Measurements from ENCODE around the gene NACC2. TPM values are rescaled to one million over a fixed set of nuclear protein-coding genes. Genes with fewer than 3 reads are reported as not detected.
A peak's percentile ranks its signal among the peaks of the same experiment; 100 is the strongest.

Gene NACC2
- total RNA-seq, 1 donor from 2014 or later: 30.8 TPM

DNA sequence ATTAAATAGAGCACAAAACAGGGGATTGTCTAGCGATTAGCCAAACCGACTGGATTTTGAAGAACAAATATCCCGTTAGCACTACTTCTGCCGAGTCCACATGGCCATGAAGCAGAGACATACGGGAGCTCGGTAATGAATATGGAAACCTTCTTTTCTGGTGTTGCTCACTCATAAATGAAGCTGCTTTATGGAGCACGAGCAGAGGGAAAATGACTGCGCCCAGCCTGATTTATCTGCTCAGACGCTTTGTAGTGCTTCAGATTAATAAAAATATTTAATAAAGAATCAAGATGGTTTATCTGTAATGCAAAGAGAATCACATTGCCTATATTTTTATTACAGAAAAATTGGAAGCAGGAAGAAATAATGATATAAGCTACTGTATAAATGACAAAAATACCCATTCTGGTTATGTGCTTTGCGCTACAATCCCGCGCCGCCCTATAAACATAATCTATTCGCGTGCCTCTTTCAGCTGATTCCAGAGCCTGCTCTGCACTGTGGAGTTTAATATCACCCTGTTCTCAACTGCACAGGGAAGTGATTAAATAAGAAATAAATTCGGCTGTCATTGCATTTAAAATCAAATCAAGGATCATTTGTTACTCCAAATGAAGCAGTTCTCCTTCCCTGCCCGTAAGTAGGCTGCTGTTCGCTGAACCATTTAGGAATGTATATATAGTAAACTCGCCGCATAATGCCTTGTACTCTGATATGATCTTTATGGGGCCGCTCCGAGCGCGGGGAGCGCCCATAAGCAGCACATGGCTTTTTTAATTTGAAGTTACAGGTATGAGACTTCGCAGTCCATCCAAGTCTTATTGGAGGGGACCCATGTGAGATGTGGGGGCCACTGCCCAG, 111.6 kb downstream of the NACC2 start:
- no peak for ATAC-seq (ENCODE audit: poor library complexity)
- intact Hi-C loops (cut with DNase I): no loop called here
- no peak for DNase-seq

GRCh38 chr9:135982499-135983207, 112.4 kb downstream of the NACC2 start:
- no peak for ATAC-seq (ENCODE audit: poor library complexity)
- intact Hi-C loops (cut with DNase I): no loop called here
- DNase-seq: no peak

DNA sequence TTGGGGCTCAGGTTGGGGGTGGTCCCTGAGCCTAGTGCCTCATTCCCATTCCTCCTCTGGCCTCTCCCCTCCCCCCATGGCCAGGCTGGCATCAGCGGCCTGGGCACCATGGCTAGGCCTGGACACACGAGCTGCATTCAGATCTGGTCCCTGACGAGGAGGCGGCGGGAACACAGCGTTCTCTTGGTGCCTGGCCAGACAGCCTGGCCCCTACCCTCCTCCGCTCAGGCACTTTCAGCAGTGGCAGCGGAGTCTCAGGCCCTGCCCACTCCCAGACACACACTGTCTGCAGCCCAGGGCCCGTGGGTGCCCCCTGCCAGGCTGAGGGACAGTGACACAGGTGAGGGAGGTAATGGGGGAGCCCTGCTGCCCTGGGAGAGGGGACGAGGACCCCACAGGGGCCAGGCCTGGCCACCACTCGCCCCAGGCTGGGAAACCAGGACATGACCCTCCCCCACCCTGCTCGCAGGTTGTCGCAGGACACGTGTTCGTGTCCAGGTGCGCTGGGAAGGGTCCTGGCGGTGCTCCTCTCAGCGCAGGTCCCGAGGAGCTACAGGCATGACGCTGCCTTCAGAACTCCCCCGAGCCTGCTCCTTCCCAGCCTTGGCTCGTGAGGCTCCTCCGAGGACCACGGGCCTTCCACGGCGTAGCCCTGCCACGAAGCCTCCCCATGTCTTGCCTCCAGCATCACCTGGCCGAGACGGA, 114.0 kb downstream of the NACC2 start:
- DNase-seq (peak; percentile 68), ATAC-seq (ENCODE audit: poor library complexity) (peak; percentile 84)
- intact Hi-C loops (cut with DNase I): no loop called here

GRCh38 chr9:135979547-135980166, 115.4 kb downstream of the NACC2 start:
- no peak for ATAC-seq (ENCODE audit: poor library complexity)
- peak; percentile 42 for DNase-seq
- intact Hi-C loops (cut with DNase I): no loop called here

- ATAC-seq (ENCODE audit: poor library complexity) (peak; percentile 36), DNase-seq (peak; percentile 50)
- intact Hi-C loops (cut with DNase I): no loop called here
Measured at GRCh38 chr9:135978642-135979546, 116.2 kb downstream of the NACC2 start.

- ATAC-seq (ENCODE audit: poor library complexity) (no peak), DNase-seq (no peak)
- intact Hi-C loops (cut with DNase I): no loop called here
Measured at GRCh38 chr9:135976944-135977343, 118.1 kb downstream of the NACC2 start.

DNA sequence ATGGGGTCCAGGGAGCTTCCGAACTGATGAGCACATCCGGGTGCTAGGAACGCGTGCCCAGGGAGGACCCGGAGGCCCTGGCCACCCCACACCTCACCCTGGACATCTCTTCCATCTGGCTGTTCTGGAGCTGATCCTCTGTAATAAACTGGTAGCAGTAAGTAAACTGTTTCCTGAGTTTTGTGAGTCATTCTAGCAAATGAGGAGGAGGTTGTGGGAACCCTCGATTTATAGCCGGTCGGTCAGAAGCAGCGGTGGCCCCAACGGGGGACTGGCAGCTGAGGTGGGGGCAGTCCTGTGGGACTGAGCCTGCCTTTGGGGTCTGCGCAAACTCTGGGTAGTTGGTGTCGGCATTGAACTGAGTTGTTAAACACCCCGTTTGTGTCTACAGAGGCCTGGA, 118.6 kb downstream of the NACC2 start:
- intact Hi-C loops (cut with DNase I): no loop called here

DNA sequence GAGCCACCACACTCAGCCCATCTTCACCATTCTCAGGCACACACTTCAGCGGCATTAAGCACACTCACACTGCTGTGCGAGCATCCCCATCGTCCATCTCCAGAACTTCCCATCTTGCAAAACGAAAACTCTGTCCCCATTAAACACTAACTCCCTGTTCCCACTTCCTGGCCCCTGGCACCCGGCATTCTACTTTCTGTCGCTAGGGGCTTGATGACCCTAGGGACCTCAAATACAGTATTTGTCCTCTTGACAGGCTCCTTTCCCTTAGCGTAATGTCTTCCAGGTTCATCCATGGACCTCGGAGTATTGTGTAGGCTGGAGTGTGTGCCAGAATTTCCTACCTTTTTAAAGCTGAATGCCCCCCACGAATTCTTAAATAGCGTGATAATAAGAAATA, 119.3 kb downstream of the NACC2 start:
- intact Hi-C loops (cut with DNase I): no loop called here
- DNase-seq (no peak), ATAC-seq (ENCODE audit: poor library complexity) (no peak)

More for the DNA sequence above, 118.6 kb downstream of the NACC2 start:
- ATAC-seq (ENCODE audit: poor library complexity) (no peak), DNase-seq (no peak)

- DNase-seq (no peak), ATAC-seq (ENCODE audit: poor library complexity) (no peak)
- intact Hi-C loops (cut with DNase I): no loop called here
Measured at GRCh38 chr9:135974220-135974573, 120.9 kb downstream of the NACC2 start.

DNA sequence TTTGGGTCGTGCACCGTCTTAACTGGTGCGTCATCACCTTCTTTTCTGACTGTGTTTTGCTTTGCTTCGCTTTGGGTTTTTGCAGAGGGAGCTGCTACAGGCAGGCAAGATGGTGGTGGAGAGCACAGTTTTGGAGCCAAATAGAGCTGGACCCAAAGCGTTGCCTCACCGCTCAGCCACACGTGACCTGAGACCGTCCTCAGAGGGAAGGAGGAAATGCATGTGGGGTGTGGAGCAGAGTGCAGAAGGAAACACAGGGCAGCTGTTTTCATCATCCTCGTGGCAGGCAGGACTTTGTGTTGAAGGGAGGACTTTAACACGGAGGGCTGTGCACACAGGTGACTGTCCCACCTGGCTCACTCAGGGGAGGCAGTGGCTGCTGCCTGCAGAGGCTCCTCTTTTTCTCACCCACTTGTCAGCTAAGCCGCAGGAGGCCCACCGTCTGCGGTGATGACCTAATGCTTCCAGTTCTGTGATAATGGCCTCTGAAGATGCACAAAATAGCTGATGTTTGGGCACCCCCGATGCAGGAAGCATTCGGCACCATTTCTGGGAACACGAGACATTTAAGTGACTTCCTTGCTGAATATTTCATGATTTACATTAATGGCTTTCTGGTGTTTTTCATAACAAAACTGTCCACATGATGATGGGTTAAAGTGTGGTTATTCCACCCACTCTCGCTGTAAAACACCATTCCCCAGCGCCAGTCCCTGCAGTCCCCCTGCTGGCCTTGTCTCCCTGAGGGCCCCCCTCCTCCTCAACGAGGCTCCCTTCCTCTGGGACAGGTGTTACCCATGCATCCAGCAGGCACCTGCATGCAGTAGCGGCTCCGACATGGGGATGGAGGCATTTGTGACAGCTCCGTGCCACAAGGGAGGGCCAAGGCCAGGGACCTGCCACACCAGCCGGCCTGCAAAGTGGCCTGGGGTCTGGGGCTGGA, 121.5 kb downstream of the NACC2 start:
- intact Hi-C loops (cut with DNase I): no loop called here
- ATAC-seq (ENCODE audit: poor library complexity) (peak; percentile 56), DNase-seq (peak; percentile 73)

DNA sequence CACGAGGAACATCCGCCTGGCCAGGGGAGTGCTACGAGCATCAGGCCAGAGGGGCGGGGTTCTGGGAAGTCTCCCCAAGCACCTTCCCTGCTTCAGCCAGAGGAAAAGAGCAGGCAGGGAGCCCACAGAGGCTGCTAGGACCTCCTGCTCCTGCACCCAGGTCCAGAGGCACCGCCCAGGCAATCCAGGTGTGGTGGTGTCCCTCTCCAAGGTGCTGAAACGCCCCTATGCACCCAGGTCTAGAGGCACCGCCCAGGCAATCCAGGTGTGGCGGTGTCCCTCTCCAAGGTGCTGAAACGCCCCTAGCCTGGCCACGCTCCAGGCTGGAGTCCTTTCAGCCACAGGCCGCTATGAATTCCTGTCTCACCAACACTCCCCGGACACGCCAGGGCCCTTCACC, 123.2 kb downstream of the NACC2 start:
- intact Hi-C loops (cut with DNase I): no loop called here
- ATAC-seq (ENCODE audit: poor library complexity) (no peak), DNase-seq (peak; percentile 35)

- DNase-seq: no peak
- no peak for ATAC-seq (ENCODE audit: poor library complexity)
- intact Hi-C loops (cut with DNase I): no loop called here
Measured at GRCh38 chr9:135971111-135971766, 123.8 kb downstream of the NACC2 start.

- ATAC-seq (ENCODE audit: poor library complexity): no peak
- no peak for DNase-seq
- intact Hi-C loops (cut with DNase I): no loop called here
Measured at GRCh38 chr9:135970128-135970815, 124.8 kb downstream of the NACC2 start.

DNA sequence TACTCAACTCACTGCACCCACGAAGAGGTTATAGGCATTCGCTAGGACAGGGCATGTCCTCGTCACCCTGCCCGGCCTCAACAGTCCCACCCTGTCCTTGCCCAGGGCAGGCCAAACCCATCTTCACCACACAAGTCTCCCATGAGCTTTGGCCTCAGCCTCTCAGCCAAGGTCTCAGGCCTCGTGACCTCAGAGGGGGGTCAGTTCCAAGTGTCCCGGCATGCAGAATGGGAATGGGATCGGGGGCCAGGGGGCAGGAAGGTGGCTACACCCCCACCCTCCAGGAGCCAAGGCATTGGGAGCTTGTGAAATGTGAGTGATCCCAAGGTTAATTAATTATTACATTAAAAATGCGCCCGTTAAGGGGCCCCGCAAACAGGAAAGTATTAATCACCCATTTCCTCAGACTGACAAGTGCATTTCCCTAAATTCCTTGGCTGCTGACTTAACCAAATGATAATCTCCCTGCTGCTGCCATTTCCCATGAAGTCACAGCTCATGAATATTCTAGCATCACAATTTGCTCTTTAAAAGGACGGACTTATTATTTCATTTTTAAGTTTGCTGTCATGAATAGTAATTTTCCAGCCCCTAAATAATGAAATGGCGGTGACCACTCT, 125.9 kb downstream of the NACC2 start:
- no peak for ATAC-seq (ENCODE audit: poor library complexity)
- DNase-seq: peak; percentile 42
- intact Hi-C loops (cut with DNase I): loop anchor here (10.0 kb wide), 1 partner anchor 316 kb away; no protein-coding TSS in a partner anchor

GRCh38 chr9:135968601-135969000, 126.5 kb downstream of the NACC2 start:
- intact Hi-C loops (cut with DNase I): loop anchor here (10.0 kb wide), 1 partner anchor 316 kb away; no protein-coding TSS in a partner anchor
- DNase-seq (peak; percentile 39), ATAC-seq (ENCODE audit: poor library complexity) (no peak)

Data from Right ventricle myocardium superior (tissue), 1 donor.